PFSK-1 (cell line): Measurements from ENCODE around the gene QRFP.

Experiments
- FOXP2 ChIP-seq: optimal IDR thresholded peaks from 2 replicates; pipeline ENCODE3; 2011; ENCODE audit warnings: borderline replicate concordance, control low read depth, inconsistent platforms; ENCODE audit not compliant: insufficient read depth; ENCODE audit errors: extremely low read length, extremely low read depth
- POLR2AphosphoS5 ChIP-seq: IDR thresholded peaks from 2 replicates; pipeline ENCODE4 v1.6.1; 2012; ENCODE audit warnings: low read depth, mild to moderate bottlenecking, control low read depth, low read length, moderate library complexity
- SIN3A ChIP-seq: IDR thresholded peaks from 2 replicates; pipeline ENCODE4 v1.6.1; 2012; ENCODE audit warnings: mild to moderate bottlenecking, low read length, moderate library complexity, borderline replicate concordance; ENCODE audit not compliant: insufficient read depth
- TAF1 ChIP-seq: IDR thresholded peaks from 2 replicates; pipeline ENCODE4 v1.6.1; 2012; ENCODE audit warnings: low read length, control low read depth, borderline replicate concordance; ENCODE audit not compliant: insufficient read depth
- TF ChIP-seq, protein P1 (sequence below), 2 experiments: IDR thresholded peaks; 2 replicates each; pipeline versions ENCODE4 v1.6.1 to v1.8.0; 2011 to 2012; ENCODE audit warnings: low read depth in 2 of 2, low read length in 2 of 2, control low read depth in 1 of 2, inconsistent platforms in 1 of 2, mild to moderate bottlenecking in 1 of 2, moderate library complexity in 1 of 2; ENCODE audit not compliant: insufficient read depth in 1 of 2

Gene QRFP

DNA sequence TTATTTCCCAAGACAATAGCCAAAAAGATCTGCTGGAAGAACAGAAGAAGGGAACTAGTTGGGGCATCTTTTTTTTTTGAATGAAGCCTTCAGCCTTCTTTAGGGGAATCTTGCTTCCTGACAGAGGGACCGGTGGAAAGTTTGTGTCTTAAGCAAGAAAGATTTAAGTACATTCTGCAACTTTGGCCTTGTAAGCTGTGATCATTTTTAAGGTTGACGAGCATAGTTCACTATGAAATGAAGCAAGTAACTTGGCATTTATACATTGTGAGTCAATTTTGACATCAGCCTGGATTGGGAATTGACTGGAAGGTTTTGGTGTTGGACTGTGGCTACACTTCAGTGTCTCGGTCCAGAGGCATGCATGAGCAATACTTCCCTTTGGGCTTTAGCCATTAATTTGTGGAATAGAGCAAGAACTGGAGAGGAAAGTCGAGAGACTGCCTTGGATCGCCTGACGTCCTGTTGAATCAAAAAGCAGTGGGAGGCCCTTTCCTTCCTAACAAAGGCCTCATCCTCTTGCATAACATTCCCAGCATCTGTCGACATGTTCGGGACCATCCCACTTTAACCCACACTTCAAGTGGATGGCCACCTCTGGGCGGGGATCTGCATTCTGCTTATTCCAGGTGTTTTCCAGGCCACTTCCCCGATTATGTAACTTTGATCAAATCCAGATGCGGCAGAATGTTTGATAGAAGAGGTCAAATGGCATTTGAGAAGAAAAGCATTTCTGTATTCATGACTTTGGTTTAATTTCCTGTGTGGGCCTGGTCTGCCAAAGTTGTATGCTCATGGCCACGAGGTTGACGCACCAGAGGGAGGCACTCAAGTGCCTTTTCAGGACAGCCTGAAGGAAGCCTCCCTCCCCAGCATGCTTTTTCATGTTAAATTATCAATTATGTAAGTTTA lies 49.0 kb downstream of the QRFP start:
- TF ChIP-seq POLR2AphosphoS5 (peak; percentile 77), FOXP2 (no peak), SIN3A (peak; percentile 41; the same call in 1 of the 2 replicates)
- TF ChIP-seq, protein P1, sequence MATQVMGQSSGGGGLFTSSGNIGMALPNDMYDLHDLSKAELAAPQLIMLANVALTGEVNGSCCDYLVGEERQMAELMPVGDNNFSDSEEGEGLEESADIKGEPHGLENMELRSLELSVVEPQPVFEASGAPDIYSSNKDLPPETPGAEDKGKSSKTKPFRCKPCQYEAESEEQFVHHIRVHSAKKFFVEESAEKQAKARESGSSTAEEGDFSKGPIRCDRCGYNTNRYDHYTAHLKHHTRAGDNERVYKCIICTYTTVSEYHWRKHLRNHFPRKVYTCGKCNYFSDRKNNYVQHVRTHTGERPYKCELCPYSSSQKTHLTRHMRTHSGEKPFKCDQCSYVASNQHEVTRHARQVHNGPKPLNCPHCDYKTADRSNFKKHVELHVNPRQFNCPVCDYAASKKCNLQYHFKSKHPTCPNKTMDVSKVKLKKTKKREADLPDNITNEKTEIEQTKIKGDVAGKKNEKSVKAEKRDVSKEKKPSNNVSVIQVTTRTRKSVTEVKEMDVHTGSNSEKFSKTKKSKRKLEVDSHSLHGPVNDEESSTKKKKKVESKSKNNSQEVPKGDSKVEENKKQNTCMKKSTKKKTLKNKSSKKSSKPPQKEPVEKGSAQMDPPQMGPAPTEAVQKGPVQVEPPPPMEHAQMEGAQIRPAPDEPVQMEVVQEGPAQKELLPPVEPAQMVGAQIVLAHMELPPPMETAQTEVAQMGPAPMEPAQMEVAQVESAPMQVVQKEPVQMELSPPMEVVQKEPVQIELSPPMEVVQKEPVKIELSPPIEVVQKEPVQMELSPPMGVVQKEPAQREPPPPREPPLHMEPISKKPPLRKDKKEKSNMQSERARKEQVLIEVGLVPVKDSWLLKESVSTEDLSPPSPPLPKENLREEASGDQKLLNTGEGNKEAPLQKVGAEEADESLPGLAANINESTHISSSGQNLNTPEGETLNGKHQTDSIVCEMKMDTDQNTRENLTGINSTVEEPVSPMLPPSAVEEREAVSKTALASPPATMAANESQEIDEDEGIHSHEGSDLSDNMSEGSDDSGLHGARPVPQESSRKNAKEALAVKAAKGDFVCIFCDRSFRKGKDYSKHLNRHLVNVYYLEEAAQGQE (IDR thresholded peaks at IDR 0.05; ENCODE audit: insufficient read depth in 1 of 2, low read depth in 2 of 2, low read length in 2 of 2): 0 out of 4 replicates have a peak, but pooled peaks of 1 of the 2 experiments have one; percentile 37

DNA sequence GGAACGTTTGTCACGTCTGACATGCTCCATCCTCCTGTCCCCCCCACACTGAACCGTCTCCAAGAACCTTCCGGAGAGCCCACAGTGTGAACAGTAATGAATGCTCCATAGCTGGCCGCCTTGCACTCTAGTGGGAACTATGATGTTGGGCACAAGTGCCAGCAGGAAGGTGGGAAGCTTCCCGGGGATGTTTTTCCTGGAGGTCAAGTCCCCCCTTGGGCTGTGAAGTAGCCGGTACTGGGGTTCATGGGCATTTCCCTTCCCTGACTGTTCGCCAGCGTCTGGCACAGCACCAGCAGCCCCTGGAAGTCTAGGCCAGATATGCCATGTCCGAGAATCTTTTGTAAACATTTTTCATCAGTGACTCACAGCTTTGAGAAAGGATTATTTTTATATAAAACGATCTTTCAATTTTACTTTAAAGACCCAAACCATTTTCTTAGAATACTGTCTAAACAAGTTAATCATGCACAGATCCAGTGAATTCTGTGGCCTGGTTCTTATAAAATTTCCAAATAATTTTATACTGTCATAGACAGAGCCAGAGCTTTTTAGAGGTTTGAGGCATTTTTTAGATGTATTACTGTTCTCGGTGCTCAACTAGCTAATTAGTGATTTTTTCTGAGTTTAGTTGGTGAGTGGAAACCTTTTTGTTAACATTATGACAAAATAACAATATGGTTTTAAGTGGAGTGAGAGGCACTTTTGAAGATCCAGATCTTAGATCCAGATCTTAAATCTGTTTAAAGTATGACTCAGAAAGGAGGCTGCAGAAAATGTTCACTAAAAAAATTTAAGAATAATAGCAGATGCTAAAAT lies 49.9 kb downstream of the QRFP start:
- TF ChIP-seq FOXP2 (peak; percentile 16), POLR2AphosphoS5 (no peak)

GRCh38 chr9:130845901-130846481 lies 50.6 kb downstream of the QRFP start:
- TF ChIP-seq SIN3A: no peak
- TF ChIP-seq TAF1: no peak
- TF ChIP-seq, protein P1 (IDR thresholded peaks at IDR 0.05; ENCODE audit: insufficient read depth in 1 of 2, low read depth in 2 of 2, low read length in 2 of 2): no peak
- no peak for TF ChIP-seq FOXP2
- no peak for TF ChIP-seq POLR2AphosphoS5

DNA sequence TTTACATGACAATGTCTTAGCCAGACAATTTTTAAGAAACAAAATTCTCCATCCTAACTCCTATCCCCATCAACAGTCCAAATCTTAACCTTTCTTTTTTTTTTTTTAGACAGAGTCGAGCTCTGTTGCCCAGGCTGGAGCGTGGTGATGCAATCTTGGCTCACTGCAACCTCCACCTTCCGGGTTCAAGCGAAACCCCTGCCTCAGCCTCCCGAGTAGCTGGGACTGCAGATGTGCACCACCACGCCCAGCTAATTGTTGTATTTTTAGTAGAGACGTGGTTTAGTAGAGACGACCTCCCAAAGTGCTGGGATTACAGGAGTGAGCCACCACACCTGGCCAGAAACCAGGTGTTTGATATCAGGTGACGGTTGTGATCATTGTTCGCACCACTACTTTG lies 51.4 kb downstream of the QRFP start:
- TF ChIP-seq SIN3A (no peak), TAF1 (no peak), FOXP2 (no peak), POLR2AphosphoS5 (no peak)
- TF ChIP-seq, protein P1 (IDR thresholded peaks at IDR 0.05; ENCODE audit: insufficient read depth in 1 of 2, low read depth in 2 of 2, low read length in 2 of 2): no peak

- TF ChIP-seq TAF1: no peak
- TF ChIP-seq, protein P1 (IDR thresholded peaks at IDR 0.05; ENCODE audit: insufficient read depth in 1 of 2, low read depth in 2 of 2, low read length in 2 of 2): no peak
- TF ChIP-seq POLR2AphosphoS5: no peak
- TF ChIP-seq SIN3A: no peak
- TF ChIP-seq FOXP2: no peak
Measured at GRCh38 chr9:130844044-130844451, 52.6 kb downstream of the QRFP start.
